Fibroblast of the conjunctiva (primary cell): ENCODE results near the gene ANKRD13C.
A peak's percentile ranks its signal among the peaks of the same experiment; 100 is the strongest.
"Not testable (repeated sequence)": the region's sequence is repeated elsewhere in the genome, so short reads cannot be mapped to it uniquely, and the experiment has no call there.

Source experiments
- DNase-seq: peaks from one replicate; pipeline ENCODE4 v3.0.0-alpha.2; 2010; ENCODE audit warnings: low read depth

Gene ANKRD13C

GRCh38 chr1:70354332-70355110, at the start of gene ANKRD13C:
TSS of gene ANKRD13C (minus strand) at chr1:70354722. CDS start at chr1:70354408, 314 bp downstream.
- DNase-seq, result peak; percentile 88

GRCh38 chr1:70403759-70404158, 49.2 kb upstream of the ANKRD13C start:
- no peak for DNase-seq

GRCh38 chr1:70401974-70402373, 47.5 kb upstream of the ANKRD13C start:
- no peak for DNase-seq

- DNase-seq, result no peak
Observed at GRCh38 chr1:70400335-70400734, 45.8 kb upstream of the ANKRD13C start.

- no peak for DNase-seq
Observed at GRCh38 chr1:70397013-70397412, 42.5 kb upstream of the ANKRD13C start.

GRCh38 chr1:70396607-70397006, 42.1 kb upstream of the ANKRD13C start:
- DNase-seq, result no peak

GRCh38 chr1:70392626-70393025, 38.1 kb upstream of the ANKRD13C start:
- no peak for DNase-seq

- DNase-seq, result no peak
Observed at GRCh38 chr1:70387507-70387906, 33.0 kb upstream of the ANKRD13C start.

- no peak for DNase-seq
Observed at GRCh38 chr1:70386121-70386520, 31.6 kb upstream of the ANKRD13C start.

GRCh38 chr1:70385477-70385876, 31.0 kb upstream of the ANKRD13C start:
- no peak for DNase-seq

GRCh38 chr1:70384542-70384941, 30.0 kb upstream of the ANKRD13C start:
- DNase-seq, result no peak

GRCh38 chr1:70383483-70383882, 29.0 kb upstream of the ANKRD13C start:
- no peak for DNase-seq

GRCh38 chr1:70382682-70383081, 28.2 kb upstream of the ANKRD13C start:
- no peak for DNase-seq

GRCh38 chr1:70376196-70376595, 21.7 kb upstream of the ANKRD13C start:
- no peak for DNase-seq

GRCh38 chr1:70373580-70373979, 19.1 kb upstream of the ANKRD13C start:
- not testable (repeated sequence) for DNase-seq

GRCh38 chr1:70372426-70372825, 17.9 kb upstream of the ANKRD13C start:
- DNase-seq, result no peak

GRCh38 chr1:70371586-70371985, 17.1 kb upstream of the ANKRD13C start:
- DNase-seq, result not testable (repeated sequence)

GRCh38 chr1:70367397-70367796, 12.9 kb upstream of the ANKRD13C start:
- DNase-seq, result not testable (repeated sequence)

GRCh38 chr1:70366997-70367396, 12.5 kb upstream of the ANKRD13C start:
- not testable (repeated sequence) for DNase-seq

GRCh38 chr1:70366425-70366952, 12.0 kb upstream of the ANKRD13C start:
- DNase-seq, result not testable (repeated sequence)

GRCh38 chr1:70364439-70364838, 9.9 kb upstream of the ANKRD13C start:
- DNase-seq, result no peak

- DNase-seq, result peak; percentile 3
Observed at GRCh38 chr1:70361727-70362398, 7.3 kb upstream of the ANKRD13C start.

- no peak for DNase-seq
Observed at GRCh38 chr1:70360321-70360720, 5.8 kb upstream of the ANKRD13C start.
